Hematopoietic multipotent progenitor cell (in vitro differentiated cells): ENCODE measurements around the gene LRP1B. TPM values are rescaled to one million over a fixed set of nuclear protein-coding genes. Genes with fewer than 3 reads are reported as not detected.

Source experiments
- DNase-seq, 3 donors: peaks; one replicate each; pipeline ENCODE4 v3.0.0-alpha.2; 2011 to 2015; ENCODE audit warnings: low read depth in 2 of 3, low spot score in 2 of 3
- total RNA-seq: library from RNA; depleted of rRNA; stranded (reverse); fragments of >200 nt; gene quantifications from one replicate; pipeline ENCODE4 v1.2.3, GENCODE V29; 2012

The LRP1B gene
- total RNA-seq, 1 donor, result under 0.01 TPM

- DNase-seq, result no peak
Measured at GRCh38 chr2:140257692-140258300, 1873.0 kb downstream of the LRP1B start.

GRCh38 chr2:140256080-140256479 is 1874.7 kb downstream of the LRP1B start:
- DNase-seq, result no peak

- no peak for DNase-seq
Measured at GRCh38 chr2:140249821-140250220, 1881.0 kb downstream of the LRP1B start.

- DNase-seq, result no peak
Measured at GRCh38 chr2:140248623-140249022, 1882.2 kb downstream of the LRP1B start.

- DNase-seq, result no peak
Measured at GRCh38 chr2:140247451-140248195, 1883.2 kb downstream of the LRP1B start.

GRCh38 chr2:140246957-140247356 is 1883.9 kb downstream of the LRP1B start:
- no peak for DNase-seq

GRCh38 chr2:140246058-140246457 is 1884.8 kb downstream of the LRP1B start:
- no peak for DNase-seq

- no peak for DNase-seq
Measured at GRCh38 chr2:140242889-140243288, 1887.9 kb downstream of the LRP1B start.

- no peak for DNase-seq
Measured at GRCh38 chr2:140234116-140234515, 1896.7 kb downstream of the LRP1B start.

- DNase-seq, result no peak
Measured at GRCh38 chr2:140210963-140211362, 1919.9 kb downstream of the LRP1B start.

GRCh38 chr2:140205093-140205492 is 1925.7 kb downstream of the LRP1B start:
- DNase-seq, result no peak

- no peak for DNase-seq
Measured at GRCh38 chr2:140203347-140203746, 1927.5 kb downstream of the LRP1B start.

- DNase-seq, result no peak
Measured at GRCh38 chr2:140201572-140201971, 1929.2 kb downstream of the LRP1B start.

- no peak for DNase-seq
Measured at GRCh38 chr2:140200764-140201163, 1930.1 kb downstream of the LRP1B start.

GRCh38 chr2:140200307-140200706 is 1930.5 kb downstream of the LRP1B start:
- DNase-seq, result no peak

GRCh38 chr2:140199312-140199711 is 1931.5 kb downstream of the LRP1B start:
- no peak for DNase-seq

GRCh38 chr2:140187086-140187485 is 1943.7 kb downstream of the LRP1B start:
- DNase-seq, result no peak

GRCh38 chr2:140186313-140186712 is 1944.5 kb downstream of the LRP1B start:
- no peak for DNase-seq

GRCh38 chr2:140185076-140185475 is 1945.7 kb downstream of the LRP1B start:
- no peak for DNase-seq

GRCh38 chr2:140183056-140183765 is 1947.6 kb downstream of the LRP1B start:
- DNase-seq, result no peak
